GM21367 (cell line): ENCODE measurements around the gene JMJD8.

Experiments
- ATAC-seq: cut with Tn5 transposase; IDR thresholded peaks from one replicate; pipeline ENCODE4 v1.9.1; 2021; ENCODE audit not compliant: unreplicated experiment

Gene JMJD8

GRCh38 chr16:677316-678190 is 6.6 kb downstream of the JMJD8 start:
- ATAC-seq: no peak

GRCh38 chr16:676913-677312 is 7.2 kb downstream of the JMJD8 start:
- no peak for ATAC-seq

- no peak for ATAC-seq
Measured at GRCh38 chr16:676565-676902, 7.6 kb downstream of the JMJD8 start.

- no peak for ATAC-seq
Measured at GRCh38 chr16:675884-676564, 8.1 kb downstream of the JMJD8 start.

- no peak for ATAC-seq
Measured at GRCh38 chr16:674968-675883, 8.9 kb downstream of the JMJD8 start, which contains the start of gene RHBDL1. Gene RHBDL1, plus strand, starts transcription at chr16:675671. Its CDS starts 120 bp downstream, at chr16:675791.

- no peak for ATAC-seq
Measured at GRCh38 chr16:674214-674881, 9.8 kb downstream of the JMJD8 start.

- no peak for ATAC-seq
Measured at GRCh38 chr16:673399-673991, 10.6 kb downstream of the JMJD8 start.

GRCh38 chr16:672851-673250 is 11.3 kb downstream of the JMJD8 start:
- ATAC-seq: no peak

- ATAC-seq: no peak
Measured at GRCh38 chr16:672371-672770, 11.8 kb downstream of the JMJD8 start.

- no peak for ATAC-seq
Measured at GRCh38 chr16:671353-672131, 12.6 kb downstream of the JMJD8 start.

- ATAC-seq: no peak
Measured at GRCh38 chr16:670485-671352, 13.4 kb downstream of the JMJD8 start.

GRCh38 chr16:669666-670065 is 14.5 kb downstream of the JMJD8 start:
- ATAC-seq: no peak

GRCh38 chr16:668519-669171 is 15.5 kb downstream of the JMJD8 start:
- ATAC-seq: no peak

GRCh38 chr16:667780-668518 is 16.2 kb downstream of the JMJD8 start, which contains the start of gene RHOT2:
Gene RHOT2, plus strand, starts transcription at chr16:668132. Its CDS starts 68 bp downstream, at chr16:668200.
- ATAC-seq: peak; percentile 63

GRCh38 chr16:667113-667779 is 16.9 kb downstream of the JMJD8 start:
- no peak for ATAC-seq

- ATAC-seq: no peak
Measured at GRCh38 chr16:666572-666971, 17.6 kb downstream of the JMJD8 start.

GRCh38 chr16:662597-662996 is 21.5 kb downstream of the JMJD8 start:
- ATAC-seq: no peak
